CD4-positive, alpha-beta T cell treated with Interleukin-1 beta for 1 hour (primary cell): ENCODE results near the gene S100G.

Experiments
- DNase-seq, 2 donors: peaks; one replicate each; pipeline ENCODE4 v3.0.0-alpha.2; 2020 to 2022

S100G gene

DNA sequence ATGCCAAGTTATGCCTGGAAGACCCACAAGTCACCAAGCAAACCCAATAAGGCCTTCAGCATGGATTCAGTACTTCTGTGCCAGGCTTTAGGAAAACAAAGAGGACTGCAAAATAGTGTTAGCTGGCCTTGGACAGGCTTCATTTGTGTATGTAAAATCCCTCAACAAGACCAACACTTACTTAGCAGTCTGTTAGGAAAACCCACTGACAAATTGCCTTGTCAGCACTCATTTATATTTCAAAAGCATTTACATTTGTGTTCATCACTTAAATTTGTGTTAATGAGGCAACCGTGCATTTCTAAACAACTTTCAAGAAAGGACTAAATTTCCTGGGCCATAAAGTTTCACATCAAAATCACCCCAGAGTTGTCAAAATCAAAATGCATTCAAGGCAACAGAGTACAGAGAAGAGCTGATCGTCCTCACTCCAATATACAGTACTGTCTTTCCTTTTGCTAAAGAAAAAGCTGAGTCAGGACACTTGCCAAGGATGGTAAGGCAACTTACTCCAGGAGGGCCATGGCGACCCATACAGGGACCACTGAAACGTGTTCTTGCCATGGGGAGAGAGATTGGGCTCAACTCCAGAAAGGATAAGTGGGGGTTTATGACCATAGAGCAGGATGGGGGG is 1.6 kb downstream of the S100G start:
- no peak for DNase-seq

DNA sequence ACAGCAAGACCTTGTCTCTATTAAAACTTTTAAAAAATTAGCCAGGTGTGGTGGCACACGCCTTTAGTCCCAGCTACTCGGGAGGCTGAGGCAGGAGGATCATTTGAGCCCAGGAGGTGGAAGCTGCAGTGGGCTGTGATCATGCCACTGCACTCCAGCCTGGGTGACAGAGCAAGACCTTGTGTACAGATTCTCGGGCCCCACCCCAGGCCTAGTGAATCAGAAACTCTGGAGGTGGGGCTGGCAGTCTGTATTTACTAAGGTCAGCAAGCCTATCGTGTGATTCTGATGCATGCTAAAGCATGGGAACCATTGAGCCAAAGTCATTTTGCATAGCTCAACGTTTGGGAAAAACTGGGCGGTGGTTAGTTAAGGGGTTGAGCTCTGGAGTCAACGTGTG is 3.5 kb downstream of the S100G start:
- DNase-seq: no peak

GRCh38 chrX:16654093-16654492 is 4.1 kb downstream of the S100G start:
- no peak for DNase-seq

DNA sequence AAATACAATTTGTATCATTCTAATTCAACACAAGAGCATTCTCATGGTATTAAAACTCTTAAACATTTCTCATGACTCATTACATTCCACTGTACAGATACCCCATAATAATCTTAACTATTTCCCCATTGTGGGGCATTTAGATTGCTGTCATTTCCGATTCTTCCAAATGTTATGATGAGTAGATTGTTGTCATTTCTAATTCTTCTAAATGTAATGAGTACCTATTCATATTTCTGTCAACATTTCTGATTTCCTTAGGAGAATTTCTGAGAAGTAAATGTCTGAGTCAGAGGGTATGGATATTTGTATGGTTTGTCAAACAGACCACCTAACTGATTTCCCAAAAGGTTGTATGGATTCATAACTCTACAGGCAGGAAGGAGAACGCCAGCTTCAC is 8.3 kb downstream of the S100G start:
- DNase-seq: no peak

DNA sequence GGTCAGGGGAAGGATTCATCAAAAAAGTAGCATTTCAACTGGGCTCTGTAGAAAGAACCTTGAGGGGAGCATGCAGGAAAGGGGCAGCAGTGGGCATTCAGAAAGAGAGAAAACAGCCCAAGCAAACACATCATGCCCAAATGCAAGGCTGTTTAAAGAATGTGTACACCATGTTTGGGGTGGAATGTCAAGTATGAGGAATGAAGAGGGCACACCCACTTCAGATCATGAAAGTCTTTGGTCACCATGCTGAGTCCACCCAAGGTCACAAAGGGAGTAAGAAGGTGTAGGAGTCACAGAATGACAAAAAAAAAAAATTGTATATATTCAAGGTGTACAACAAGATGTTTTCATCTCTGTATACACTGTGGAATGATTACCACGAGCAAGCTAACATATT is 9.4 kb downstream of the S100G start:
- no peak for DNase-seq

DNA sequence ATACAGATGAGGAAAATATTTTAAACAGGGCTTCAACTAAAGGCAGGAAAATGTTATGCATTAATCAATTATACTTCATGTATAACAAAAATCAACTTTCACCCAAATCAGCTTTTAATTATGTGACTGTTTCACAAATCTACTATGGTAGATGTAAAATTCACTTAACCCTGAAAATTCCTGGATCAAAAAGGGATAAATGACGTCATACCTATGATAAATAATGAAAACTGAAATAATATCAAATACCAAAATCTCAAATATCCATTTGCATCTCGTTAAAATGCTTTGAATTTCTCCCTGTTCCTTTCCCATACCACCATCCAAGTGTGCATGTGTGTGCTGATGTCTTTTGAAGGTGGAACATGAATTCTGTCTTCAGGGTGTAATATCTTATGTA is 11.5 kb downstream of the S100G start:
- no peak for DNase-seq

GRCh38 chrX:16662402-16662801 is 12.4 kb downstream of the S100G start:
- no peak for DNase-seq

DNA sequence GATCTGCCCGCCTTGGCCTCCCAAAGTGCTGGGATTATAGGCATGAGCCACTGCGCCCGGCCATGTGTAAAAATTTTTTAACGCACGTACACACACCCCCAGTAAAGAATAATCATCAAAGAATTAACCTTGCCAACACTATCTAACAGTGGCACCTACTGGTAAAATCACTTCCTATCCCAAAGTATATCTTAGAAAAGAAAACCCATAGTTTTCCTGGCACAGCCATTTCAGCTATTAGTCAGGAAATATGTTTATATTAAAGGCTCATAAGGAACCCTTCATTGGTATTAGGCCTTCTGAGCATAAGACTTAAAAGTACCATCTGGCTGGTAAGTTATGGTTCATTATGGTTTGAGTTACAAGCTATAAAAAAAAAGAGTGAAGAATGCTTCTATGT is 14.1 kb downstream of the S100G start:
- DNase-seq: no peak

DNA sequence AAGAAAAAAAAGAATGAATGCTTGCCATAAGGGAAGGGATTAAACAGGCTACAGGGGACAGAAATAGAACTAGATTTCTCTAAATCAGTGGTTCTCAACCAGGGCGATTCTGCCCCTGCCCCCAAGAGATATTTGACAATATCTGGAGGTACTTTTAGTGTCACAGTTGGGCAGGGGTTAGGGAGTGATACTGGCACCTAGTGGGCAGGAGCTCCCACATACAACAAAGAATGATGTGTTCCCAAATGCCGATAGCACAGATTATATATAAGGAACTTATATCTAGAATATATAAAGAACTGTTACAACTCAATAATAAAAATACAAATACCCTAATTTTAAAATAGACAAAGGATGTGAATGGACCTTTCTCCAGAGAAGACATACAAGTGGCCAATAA is 14.7 kb downstream of the S100G start:
- no peak for DNase-seq

DNA sequence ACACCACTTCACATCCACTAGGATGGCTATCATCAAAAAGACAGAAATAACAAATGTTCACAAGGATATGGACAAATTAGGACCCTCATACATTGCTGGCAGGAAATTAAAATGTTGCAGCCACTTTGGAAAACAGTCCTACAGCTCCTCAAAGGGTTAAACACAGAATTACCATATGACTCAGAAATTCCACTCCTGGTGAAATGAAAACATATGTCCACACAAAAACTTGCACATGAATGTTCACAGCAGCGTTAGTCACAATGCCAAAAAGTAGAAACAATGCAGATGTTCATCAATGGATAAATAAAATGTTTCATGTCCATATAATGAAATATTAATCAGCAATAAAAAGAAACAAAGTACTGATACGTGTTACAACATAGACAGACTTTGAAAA is 15.1 kb downstream of the S100G start:
- no peak for DNase-seq

DNA sequence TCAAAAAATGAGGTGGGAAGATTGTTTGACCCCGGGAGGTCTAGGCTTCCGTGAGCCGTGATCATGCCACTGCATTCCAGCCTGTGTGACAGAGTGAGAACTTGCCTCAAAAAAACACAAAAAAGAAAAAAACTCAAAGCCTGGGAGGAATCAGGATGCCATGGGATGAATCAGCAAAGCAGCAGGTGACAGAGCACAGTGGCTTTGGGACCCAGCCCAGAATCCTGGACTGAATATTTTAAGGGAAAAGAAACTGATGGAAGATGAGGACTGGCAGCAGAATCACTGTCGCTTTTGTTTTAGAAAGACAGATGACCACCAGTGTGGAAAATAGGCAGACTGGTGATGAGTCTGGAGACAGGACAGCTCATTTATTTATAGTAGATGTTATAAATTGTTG is 16.6 kb downstream of the S100G start:
- no peak for DNase-seq

GRCh38 chrX:16671005-16671404 is 21.0 kb downstream of the S100G start:
- peak in 1 of 2 donors; percentile 36 for DNase-seq

DNA sequence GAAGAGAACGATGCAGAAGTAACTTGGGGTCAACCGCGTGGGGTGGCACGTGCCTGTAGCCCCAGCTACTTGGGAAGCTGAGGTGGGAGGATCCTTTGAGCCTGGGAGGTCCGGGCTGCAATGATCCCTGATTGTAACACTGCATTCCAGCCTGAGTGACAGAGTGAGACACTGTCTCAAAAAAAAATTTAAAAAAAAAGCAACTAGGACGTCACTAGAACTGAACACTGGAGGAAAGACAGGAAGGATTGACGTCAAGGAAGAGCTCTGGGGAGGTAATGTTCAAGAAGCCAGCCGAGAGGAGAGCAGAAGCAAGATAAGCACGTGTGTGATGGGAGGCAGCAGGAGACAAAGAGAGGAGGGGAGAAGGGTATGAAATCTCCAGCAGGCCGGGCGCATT is 28.7 kb downstream of the S100G start:
- no peak for DNase-seq

GRCh38 chrX:16683007-16683664 is 33.2 kb downstream of the S100G start:
- no peak for DNase-seq

- no peak for DNase-seq
These were observed 37.6 kb downstream of the S100G start for GRCh38 chrX:16687514-16687913.

- peak; percentile 44 to 52 for DNase-seq
These were observed 45.2 kb downstream of the S100G start for GRCh38 chrX:16695079-16695676.

DNA sequence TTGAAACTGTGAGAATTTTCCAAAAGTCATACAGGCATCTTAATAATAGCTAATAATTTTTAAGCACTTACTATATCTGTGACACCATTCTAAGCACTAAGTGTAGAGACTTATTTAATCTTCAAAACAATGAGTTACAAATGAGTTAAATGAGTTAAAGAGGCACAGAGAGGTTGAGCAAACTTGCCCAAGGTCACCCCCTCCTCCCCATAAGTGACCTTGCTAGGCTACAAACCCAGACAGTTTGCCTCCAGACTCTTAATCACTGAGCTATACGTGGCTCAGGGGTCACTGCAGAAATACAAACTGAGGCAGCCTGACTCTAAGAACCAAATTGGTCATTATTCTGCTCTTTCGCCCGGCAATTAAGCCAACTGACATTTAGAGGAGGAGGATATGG is 47.0 kb downstream of the S100G start:
- no peak for DNase-seq

DNA sequence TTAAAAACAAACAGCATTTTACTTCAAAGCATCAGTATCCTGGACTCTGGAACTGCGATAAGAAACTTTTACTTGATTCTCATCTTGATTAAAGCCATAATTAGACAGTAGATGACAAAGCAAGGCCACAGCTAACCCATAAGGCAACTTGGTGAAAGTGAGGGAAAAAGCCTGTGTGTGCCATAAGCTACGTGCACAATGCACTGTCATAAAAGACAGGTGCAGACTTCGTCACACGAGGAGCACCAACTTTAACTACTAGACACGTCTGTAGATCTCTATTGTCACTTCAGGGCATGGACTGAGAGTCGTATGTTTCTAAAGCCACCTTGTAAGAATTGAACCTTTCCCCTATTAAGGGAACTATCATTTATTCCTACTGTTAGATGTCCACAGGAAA is 49.4 kb downstream of the S100G start:
- no peak for DNase-seq

DNA sequence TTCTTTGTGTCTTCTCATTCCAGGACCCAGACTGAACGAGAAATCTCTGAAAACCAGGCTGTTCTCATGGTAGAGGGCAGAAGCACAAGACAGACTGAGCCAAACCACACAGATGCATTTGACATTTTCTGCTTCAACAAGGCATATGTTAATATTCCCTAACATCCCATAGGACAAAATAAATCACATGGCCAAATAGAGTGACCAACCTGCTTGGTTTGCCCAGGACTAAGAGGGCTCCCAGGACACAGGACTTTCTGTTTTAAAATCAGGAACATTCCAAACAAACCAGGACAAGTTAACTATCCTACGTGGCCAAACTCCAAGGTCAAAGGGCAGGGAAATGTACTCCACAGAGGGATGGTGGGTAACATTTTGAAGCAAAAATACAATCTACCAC is 50.8 kb downstream of the S100G start:
- no peak for DNase-seq

GRCh38 chrX:16702700-16703599 is 53.0 kb downstream of the S100G start:
- DNase-seq: no peak
